Spleen (tissue), 11 donors: Measurements from ENCODE around the gene ARHGAP10. TPM values are rescaled to one million over a fixed set of nuclear protein-coding genes. Genes with fewer than 3 reads are reported as not detected.

ENCODE experiments used
- DNase-seq: peaks from one replicate; pipeline ENCODE4 v3.0.0-alpha.2; 2020
- H3K27ac ChIP-seq, 8 donors: fragments of 200-600 bp; sonication (generic) in 7 of 8; 1 replicate in 4 of 8; 2 replicates in 4 of 8; pipeline versions ENCODE4 v1.5.0 to v1.8.0; 2016 to 2021; ENCODE audit warnings: inconsistent platforms in 4 of 8, mild to moderate bottlenecking in 4 of 8, moderate library complexity in 1 of 8
- H3K27me3 ChIP-seq, 7 donors: fragments of 200-600 bp; sonication (generic) in 6 of 7; replicated peaks in 1 of 7; 1 replicate in 4 of 7; 2 replicates in 3 of 7; pipeline versions ENCODE4 v1.5.0 to v1.8.0; 2016 to 2021; ENCODE audit warnings: inconsistent platforms in 3 of 7, mild to moderate bottlenecking in 1 of 7
- H3K36me3 ChIP-seq, 6 donors: fragments of 200-600 bp; sonication (generic) in 5 of 6; 1 replicate in 4 of 6; 2 replicates in 2 of 6; pipeline versions ENCODE4 v1.5.0 to v1.8.0; 2016 to 2021; ENCODE audit warnings: inconsistent platforms in 2 of 6
- H3K4me1 ChIP-seq, 6 donors: fragments of 200-600 bp; sonication (generic) in 5 of 6; 1 replicate in 3 of 6; 2 replicates in 3 of 6; pipeline versions ENCODE4 v1.5.0 to v1.8.0; 2016 to 2021; ENCODE audit warnings: inconsistent platforms in 3 of 6
- H3K4me3 ChIP-seq, 8 donors: fragments of 200-600 bp; sonication (generic) in 7 of 8; 1 replicate in 4 of 8; 2 replicates in 4 of 8; pipeline versions ENCODE4 v1.5.0 to v1.8.0; 2016 to 2021; ENCODE audit warnings: inconsistent platforms in 4 of 8, mild to moderate bottlenecking in 4 of 8, moderate library complexity in 2 of 8
- H3K9me3 ChIP-seq, 8 donors: fragments of 200-600 bp; sonication (generic) in 7 of 8; 1 replicate in 4 of 8; 2 replicates in 4 of 8; pipeline versions ENCODE4 v1.5.0 to v1.8.0; 2016 to 2021; ENCODE audit warnings: inconsistent platforms in 4 of 8
- POLR2A ChIP-seq, 3 donors: fragments of 450-650 bp; IDR thresholded peaks; one replicate each; pipeline ENCODE4 v1.5.1; 2017; ENCODE audit warnings: antibody characterized with exemption in 3 of 3, mild to moderate bottlenecking in 1 of 3
- POLR2AphosphoS5 ChIP-seq, 3 donors: sonication (generic); formaldehyde crosslinking; IDR thresholded peaks; one replicate each; pipeline ENCODE4 v1.5.1; 2017; ENCODE audit warnings: antibody characterized with exemption in 3 of 3
- WGBS, 5 donors: extraction: QIAGEN DNeasy Blood & Tissue Kit in 3 of 5; methylation state at CpG; one replicate each; pipeline versions ENCODE4 v1.1.5 to v1.1.7; 2013 to 2018; 5-methylcytosine and 5-hydroxymethylcytosine counted together
- intact Hi-C: fragments of 100-400 bp; cut with DNase I; formaldehyde crosslinking; loops from one replicate; pipeline ENCODE4 v1.15.0; 2023; ENCODE audit warnings: low total_unique reads
- polyA plus RNA-seq, 3 donors: library from polyadenylated mRNA; stranded (reverse); fragments of 200-250 nt; gene quantifications; one replicate each; pipeline ENCODE4 v1.2.1, GENCODE V29; 2013
- total RNA-seq, 7 donors: library from RNA; depleted of rRNA in 3 of 7; stranded (reverse); fragments of >200 nt in 3 of 7; fragmentation: NEBNext Ultra II Directional in 4 of 7; extraction: Animal tissue kit (Norgen Biotek cat#: 25700) in 4 of 7; gene quantifications; one replicate each; pipeline versions ENCODE4 v1.1.0 to v1.2.1, GENCODE V29; 2016 to 2021
- TF ChIP-seq, protein P1 (sequence below), 11 experiments: fragments of 200-600 bp in 7 of 11; fragments of 450-650 bp in 4 of 11; sonication (generic) in 4 of 11; IDR thresholded peaks in 8 of 11; conservative IDR thresholded peaks in 3 of 11; 1 replicate in 7 of 11; 2 replicates in 4 of 11; pipeline versions ENCODE4 v1.4.0 to v1.8.0; 2016 to 2021; ENCODE audit warnings: antibody characterized with exemption in 11 of 11, inconsistent platforms in 4 of 11, mild to moderate bottlenecking in 1 of 11
- donor health status: healthy with polysubstance abuse.
- donor health status: DM: no; HTN: no; CAD: no; lungs with moderate emphysema.
- donor health status: DM: no; HTN: no; CAD: no.
- donor health status: Bipolar disorder and iron deficiency.
- donor health status: healthy.
- donor health status: DM: no; HTN: no; CAD: no.
- donor health status: DM: yes; HTN: yes; CAD: no.

ARHGAP10 gene
- total and polyA plus RNA-seq, 10 donors, result 4.0 to 35.5 (median 13.3) TPM

DNA sequence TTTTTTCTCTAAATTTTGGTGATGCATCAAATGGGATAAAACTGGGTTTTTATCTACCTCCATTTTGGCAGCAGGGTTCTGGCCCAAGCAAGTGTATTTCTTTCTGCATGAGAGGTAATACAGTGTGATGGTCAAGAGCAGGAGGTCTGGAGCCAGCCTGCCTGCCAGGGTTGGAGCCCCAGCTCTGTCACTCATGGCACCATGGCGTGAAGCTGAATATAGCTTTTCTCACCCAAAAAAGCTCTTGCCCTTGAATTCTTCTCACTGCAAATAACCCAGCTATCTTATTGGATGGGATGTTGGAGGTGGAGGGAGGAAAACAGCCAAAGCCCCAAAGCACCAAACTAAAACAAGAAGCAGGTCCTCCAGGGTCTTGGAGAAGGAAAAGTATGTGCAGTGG, 218.4 kb downstream of the ARHGAP10 start:
- WGBS, 5 donors, result 93 to 100% (median 96%) methylated on average over 1 of the region's 1 CpG
- no peaks in the 10 kb centered on the region for H3K27me3 ChIP-seq
- H3K4me1 ChIP-seq, result no peaks in the 10 kb centered on the region
- H3K4me3 ChIP-seq, result no peak overlapping the region
- H3K27ac ChIP-seq, result no peak overlapping the region
- intact Hi-C loops, result no loop called here
- H3K36me3 ChIP-seq, result peaks cover 0 to 44% (median 0%) of the 10 kb centered on the region in 6 donors
- no peaks in the 10 kb centered on the region for H3K9me3 ChIP-seq
- DNase-seq, result no peak
- TF ChIP-seq POLR2AphosphoS5 (IDR thresholded peaks at IDR 0.05) (no peak), POLR2A (IDR thresholded peaks at IDR 0.05) (no peak)
- TF ChIP-seq, protein P1, sequence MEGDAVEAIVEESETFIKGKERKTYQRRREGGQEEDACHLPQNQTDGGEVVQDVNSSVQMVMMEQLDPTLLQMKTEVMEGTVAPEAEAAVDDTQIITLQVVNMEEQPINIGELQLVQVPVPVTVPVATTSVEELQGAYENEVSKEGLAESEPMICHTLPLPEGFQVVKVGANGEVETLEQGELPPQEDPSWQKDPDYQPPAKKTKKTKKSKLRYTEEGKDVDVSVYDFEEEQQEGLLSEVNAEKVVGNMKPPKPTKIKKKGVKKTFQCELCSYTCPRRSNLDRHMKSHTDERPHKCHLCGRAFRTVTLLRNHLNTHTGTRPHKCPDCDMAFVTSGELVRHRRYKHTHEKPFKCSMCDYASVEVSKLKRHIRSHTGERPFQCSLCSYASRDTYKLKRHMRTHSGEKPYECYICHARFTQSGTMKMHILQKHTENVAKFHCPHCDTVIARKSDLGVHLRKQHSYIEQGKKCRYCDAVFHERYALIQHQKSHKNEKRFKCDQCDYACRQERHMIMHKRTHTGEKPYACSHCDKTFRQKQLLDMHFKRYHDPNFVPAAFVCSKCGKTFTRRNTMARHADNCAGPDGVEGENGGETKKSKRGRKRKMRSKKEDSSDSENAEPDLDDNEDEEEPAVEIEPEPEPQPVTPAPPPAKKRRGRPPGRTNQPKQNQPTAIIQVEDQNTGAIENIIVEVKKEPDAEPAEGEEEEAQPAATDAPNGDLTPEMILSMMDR (IDR thresholded peaks at IDR 0.05 in 8 of 11, conservative IDR thresholded peaks at IDR 0.05 in 3 of 11), result no peak

DNA sequence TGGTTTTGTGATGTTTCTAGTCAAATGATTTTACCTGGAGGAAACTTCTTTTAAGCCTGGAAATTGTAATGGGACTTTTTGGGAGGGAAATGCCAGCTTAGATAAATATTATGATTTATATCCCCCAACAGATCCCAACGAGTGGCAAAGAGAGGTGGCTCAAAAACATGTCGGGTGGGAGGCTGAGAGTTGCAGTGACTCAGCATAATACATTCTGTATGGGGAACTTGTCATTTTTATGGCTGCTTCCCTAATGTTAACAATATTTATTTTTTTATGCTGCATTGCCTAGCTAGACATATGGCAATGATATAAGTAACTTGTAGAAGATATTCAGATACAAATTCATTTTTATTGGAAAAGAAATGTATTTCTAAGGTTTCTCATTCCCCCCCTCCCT, 219.0 kb downstream of the ARHGAP10 start:
- Histone ChIP-seq H3K27me3 (no peaks in the 10 kb centered on the region), H3K36me3 (peaks cover 0 to 38% (median 0%) of the 10 kb centered on the region in 6 donors), H3K9me3 (no peaks in the 10 kb centered on the region), H3K4me1 (no peaks in the 10 kb centered on the region), H3K27ac (no peak overlapping the region), H3K4me3 (no peak overlapping the region)
- DNase-seq, result no peak
- 19 to 54% (median 26%) methylated on average over 2 of the region's 2 CpGs for WGBS, 5 donors
- TF ChIP-seq POLR2AphosphoS5 (IDR thresholded peaks at IDR 0.05), result no peak
- TF ChIP-seq, protein P1 (IDR thresholded peaks at IDR 0.05 in 8 of 11, conservative IDR thresholded peaks at IDR 0.05 in 3 of 11), result no peak
- no peak for TF ChIP-seq POLR2A (IDR thresholded peaks at IDR 0.05)
- intact Hi-C loops, result no loop called here

DNA sequence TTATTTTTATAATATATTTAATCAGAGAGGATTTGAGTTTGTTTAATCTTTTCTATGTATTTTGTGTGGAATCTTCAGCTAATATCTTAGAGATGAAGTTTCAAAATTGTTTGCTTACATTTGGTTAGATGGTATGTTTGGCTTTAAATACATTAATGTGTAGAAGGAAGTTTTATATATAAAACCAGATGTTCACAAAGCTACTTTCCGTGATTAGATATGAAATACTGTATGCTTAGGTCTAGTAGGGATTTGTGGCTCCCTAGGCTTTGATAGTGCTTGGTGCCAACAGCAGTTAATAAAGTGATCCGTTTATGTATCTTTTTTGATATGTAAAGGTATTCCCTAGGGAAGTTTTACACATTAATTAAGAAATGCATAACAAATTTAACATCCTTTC, 223.0 kb downstream of the ARHGAP10 start:
- no peak overlapping the region for H3K4me3 ChIP-seq
- H3K9me3 ChIP-seq, result no peaks in the 10 kb centered on the region
- no peak for TF ChIP-seq POLR2AphosphoS5 (IDR thresholded peaks at IDR 0.05)
- TF ChIP-seq, protein P1 (IDR thresholded peaks at IDR 0.05 in 8 of 11, conservative IDR thresholded peaks at IDR 0.05 in 3 of 11), result no peak
- TF ChIP-seq POLR2A (IDR thresholded peaks at IDR 0.05), result no peak
- peaks cover 0 to 21% (median 0%) of the 10 kb centered on the region in 6 donors for H3K36me3 ChIP-seq
- WGBS, 5 donors, result 90 to 99% (median 93%) methylated on average over 2 of the region's 2 CpGs
- no peaks in the 10 kb centered on the region for H3K4me1 ChIP-seq
- H3K27ac ChIP-seq, result no peak overlapping the region
- DNase-seq, result no peak
- H3K27me3 ChIP-seq, result no peaks in the 10 kb centered on the region
- intact Hi-C loops, result no loop called here

DNA sequence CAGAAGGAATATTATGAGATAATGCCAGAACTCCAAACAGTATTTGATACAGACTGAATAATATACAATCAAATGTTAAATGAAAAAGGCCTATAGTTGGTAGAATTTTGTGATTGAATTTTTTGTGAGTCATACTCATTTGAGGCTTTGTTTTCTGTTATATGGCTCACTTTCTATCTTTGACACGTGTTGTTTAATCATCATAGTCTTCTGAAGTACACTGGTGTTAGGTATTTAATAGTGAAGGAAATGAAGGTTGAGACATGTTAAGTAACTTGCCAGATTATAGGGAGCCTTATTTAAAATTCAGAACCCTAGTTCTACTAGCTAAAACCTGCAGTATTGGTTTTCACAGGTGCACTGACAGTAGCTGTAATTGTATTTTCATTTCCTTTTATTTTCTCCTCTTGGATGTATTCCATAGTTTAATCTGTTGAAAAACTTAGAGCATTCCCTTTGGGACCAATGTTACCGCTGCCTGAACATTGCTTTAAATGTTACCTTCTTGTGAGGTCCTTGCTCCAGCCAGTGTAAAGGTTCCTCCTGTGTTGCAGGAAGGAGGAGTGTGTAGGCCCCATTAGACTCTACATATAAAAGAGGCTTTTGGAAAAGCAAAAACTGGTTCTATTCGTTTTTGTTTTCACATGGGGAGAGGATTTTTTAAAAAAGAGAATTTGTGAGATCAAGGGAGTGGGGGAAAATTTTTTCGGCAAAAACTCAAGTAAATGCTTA, 224.1 kb downstream of the ARHGAP10 start:
- intact Hi-C loops, result no loop called here
- Histone ChIP-seq H3K27me3 (no peaks in the 10 kb centered on the region), H3K4me3 (no peak overlapping the region), H3K4me1 (no peaks in the 10 kb centered on the region), H3K36me3 (peaks cover 0 to 21% (median 0%) of the 10 kb centered on the region in 6 donors), H3K9me3 (no peaks in the 10 kb centered on the region), H3K27ac (no peak overlapping the region)
- no peak for DNase-seq
- TF ChIP-seq POLR2A (IDR thresholded peaks at IDR 0.05) (no peak), POLR2AphosphoS5 (IDR thresholded peaks at IDR 0.05) (no peak)
- TF ChIP-seq, protein P1 (IDR thresholded peaks at IDR 0.05 in 8 of 11, conservative IDR thresholded peaks at IDR 0.05 in 3 of 11), result no peak
- 77 to 88% (median 83%) methylated on average over 4 of the region's 4 CpGs for WGBS, 5 donors
